ENCODE measurements around the gene THAP3.
A peak's percentile ranks its signal among the peaks of the same experiment; 100 is the strongest.

Gene THAP3, protein sequence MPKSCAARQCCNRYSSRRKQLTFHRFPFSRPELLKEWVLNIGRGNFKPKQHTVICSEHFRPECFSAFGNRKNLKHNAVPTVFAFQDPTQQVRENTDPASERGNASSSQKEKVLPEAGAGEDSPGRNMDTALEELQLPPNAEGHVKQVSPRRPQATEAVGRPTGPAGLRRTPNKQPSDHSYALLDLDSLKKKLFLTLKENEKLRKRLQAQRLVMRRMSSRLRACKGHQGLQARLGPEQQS

DNA sequence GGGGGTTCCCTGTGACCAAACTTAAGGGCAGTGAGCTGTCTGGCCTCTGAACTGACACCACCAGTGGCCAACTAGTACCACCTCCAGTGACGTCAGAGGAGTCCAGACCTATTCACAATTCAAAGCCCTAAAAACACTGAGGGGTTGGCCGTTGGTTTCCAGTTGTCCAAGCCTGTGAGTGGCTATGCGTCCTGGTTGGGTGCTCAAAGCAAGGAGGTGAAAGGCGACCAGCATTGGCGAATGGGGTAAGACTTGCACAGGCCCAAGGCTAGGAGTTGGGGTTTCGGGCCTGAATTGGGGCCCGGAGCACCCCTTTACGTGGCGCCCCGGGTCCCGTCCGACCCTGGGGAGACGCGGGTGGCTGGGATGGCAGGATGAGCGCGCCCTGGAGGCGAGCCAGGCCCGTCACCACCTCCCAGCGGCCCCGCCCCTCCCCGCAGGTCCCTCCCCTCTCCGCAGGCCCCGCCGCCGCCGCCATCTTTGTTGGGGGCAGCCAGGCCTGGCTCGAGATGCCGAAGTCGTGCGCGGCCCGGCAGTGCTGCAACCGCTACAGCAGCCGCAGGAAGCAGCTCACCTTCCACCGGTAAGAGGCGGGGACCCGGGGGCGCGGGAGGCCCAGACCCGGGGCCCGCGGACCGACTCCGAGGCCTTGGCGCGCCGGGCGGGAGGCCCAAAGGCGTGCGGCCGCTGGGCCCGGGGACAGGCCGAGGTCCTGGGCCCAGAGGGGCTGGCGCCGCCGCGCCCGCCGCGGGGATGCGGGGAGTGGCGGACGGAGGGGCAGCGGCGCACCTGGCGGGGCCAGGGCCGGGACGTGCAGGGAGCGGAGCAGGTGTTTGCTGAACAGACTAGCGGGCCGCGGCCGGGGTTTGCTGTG is at the start of gene THAP3:
Gene THAP3 (plus strand): TSS at position 159 of the 874 bp plus-strand sequence. CDS start 351 bp downstream, at position 510.
- FAIRE-seq: peak; percentile 96

DNA sequence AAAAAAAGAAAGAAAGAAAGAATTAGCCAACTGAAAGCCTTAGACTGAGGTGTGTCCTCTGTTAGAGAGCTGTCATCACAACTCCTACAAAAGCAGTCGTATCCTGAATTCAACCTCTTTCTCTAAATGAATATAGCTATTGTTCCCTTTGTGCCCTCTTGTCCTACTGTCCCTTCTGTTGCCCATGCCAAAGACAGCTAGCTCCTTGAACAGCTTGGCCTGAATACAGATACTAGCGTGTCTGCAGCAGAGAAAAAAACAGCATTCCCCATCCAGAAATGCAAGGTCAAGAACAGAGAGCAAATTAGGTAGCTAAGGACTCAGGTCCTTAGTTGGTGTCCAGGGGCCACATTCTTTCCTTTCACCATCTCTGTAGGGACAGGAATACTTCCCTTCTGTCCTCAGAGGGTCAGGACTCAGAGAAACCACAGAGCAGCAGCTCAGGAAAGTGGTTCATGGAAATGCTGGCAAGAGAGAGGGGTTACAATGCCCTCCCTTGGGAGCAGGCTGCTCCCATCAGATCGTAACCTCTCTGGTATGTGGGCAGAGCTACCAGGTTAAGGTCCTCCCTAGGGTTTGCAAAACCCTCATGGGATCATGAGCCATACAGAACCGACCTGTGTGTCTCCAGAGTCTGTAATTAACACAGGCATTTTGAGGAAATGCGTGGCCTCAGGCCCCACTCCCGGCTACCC is 46.7 kb upstream of the THAP3 start:
- no peak for FAIRE-seq

DNA sequence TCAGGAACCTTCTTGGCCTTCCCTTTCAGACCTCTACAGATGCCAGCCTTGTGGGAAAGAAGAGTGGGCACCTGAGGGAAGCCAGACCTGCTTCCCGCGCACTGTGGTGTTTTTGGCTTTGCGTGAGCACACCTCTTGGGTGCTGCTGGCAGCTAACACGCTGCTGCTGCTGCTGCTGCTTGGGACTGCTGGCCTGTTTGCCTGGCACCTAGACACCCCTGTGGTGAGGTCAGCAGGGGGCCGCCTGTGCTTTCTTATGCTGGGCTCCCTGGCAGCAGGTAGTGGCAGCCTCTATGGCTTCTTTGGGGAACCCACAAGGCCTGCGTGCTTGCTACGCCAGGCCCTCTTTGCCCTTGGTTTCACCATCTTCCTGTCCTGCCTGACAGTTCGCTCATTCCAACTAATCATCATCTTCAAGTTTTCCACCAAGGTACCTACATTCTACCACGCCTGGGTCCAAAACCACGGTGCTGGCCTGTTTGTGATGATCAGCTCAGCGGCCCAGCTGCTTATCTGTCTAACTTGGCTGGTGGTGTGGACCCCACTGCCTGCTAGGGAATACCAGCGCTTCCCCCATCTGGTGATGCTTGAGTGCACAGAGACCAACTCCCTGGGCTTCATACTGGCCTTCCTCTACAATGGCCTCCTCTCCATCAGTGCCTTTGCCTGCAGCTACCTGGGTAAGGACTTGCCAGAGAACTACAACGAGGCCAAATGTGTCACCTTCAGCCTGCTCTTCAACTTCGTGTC is 45.9 kb upstream of the THAP3 start:
- no peak for FAIRE-seq

DNA sequence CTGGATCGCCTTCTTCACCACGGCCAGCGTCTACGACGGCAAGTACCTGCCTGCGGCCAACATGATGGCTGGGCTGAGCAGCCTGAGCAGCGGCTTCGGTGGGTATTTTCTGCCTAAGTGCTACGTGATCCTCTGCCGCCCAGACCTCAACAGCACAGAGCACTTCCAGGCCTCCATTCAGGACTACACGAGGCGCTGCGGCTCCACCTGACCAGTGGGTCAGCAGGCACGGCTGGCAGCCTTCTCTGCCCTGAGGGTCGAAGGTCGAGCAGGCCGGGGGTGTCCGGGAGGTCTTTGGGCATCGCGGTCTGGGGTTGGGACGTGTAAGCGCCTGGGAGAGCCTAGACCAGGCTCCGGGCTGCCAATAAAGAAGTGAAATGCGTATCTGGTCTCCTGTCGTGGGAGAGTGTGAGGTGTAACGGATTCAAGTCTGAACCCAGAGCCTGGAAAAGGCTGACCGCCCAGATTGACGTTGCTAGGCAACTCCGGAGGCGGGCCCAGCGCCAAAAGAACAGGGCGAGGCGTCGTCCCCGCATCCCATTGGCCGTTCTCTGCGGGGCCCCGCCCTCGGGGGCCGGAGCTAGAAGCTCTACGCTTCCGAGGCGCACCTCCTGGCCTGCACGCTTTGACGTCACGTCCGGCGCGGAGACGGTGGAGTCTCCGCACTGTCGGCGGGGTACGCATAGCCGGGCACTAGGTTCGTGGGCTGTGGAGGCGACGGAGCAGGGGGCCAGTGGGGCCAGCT is 45.1 kb upstream of the THAP3 start, which contains the start of gene ZBTB48:
Gene ZBTB48 (plus strand): TSS at position 621 of the 745 bp plus-strand sequence. CDS start 616 bp downstream, outside the sequence.
- FAIRE-seq: peak; percentile 98

DNA sequence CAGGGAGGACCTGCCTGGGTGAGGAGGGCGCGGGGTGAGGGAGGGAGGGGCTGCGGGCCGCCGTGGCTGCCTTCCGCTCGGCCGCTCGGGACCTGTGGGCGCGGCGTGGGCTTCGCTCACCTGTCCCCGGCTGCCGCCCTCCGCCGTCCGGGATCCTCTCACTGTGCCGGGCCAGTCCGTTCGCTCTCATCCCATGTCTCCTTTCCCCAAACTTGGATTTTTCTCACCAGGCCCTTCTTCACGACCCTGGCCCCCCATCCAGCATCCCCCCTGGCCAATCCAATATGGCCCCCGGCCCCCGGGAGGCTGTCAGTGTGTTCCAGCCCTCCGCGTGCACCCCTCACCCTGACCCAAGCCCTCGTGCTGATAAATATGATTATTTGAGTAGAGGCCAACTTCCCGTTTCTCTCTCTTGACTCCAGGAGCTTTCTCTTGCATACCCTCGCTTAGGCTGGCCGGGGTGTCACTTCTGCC is 44.5 kb upstream of the THAP3 start:
- FAIRE-seq: no peak

DNA sequence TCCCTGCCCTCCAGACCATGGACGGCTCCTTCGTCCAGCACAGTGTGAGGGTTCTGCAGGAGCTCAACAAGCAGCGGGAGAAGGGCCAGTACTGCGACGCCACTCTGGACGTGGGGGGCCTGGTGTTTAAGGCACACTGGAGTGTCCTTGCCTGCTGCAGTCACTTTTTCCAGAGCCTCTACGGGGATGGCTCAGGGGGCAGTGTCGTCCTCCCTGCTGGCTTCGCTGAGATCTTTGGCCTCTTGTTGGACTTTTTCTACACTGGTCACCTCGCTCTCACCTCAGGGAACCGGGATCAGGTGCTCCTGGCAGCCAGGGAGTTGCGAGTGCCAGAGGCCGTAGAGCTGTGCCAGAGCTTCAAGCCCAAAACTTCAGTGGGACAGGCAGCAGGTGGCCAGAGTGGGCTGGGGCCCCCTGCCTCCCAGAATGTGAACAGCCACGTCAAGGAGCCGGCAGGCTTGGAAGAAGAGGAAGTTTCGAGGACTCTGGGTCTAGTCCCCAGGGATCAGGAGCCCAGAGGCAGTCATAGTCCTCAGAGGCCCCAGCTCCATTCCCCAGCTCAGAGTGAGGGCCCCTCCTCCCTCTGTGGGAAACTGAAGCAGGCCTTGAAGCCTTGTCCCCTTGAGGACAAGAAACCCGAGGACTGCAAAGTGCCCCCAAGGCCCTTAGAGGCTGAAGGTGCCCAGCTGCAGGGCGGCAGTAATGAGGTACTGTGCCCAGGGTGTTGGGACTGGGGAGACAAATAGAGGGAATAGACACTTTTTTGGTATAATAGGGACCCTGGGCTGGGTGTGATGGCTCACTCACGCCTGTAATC is 43.9 kb upstream of the THAP3 start:
- no peak for FAIRE-seq

DNA sequence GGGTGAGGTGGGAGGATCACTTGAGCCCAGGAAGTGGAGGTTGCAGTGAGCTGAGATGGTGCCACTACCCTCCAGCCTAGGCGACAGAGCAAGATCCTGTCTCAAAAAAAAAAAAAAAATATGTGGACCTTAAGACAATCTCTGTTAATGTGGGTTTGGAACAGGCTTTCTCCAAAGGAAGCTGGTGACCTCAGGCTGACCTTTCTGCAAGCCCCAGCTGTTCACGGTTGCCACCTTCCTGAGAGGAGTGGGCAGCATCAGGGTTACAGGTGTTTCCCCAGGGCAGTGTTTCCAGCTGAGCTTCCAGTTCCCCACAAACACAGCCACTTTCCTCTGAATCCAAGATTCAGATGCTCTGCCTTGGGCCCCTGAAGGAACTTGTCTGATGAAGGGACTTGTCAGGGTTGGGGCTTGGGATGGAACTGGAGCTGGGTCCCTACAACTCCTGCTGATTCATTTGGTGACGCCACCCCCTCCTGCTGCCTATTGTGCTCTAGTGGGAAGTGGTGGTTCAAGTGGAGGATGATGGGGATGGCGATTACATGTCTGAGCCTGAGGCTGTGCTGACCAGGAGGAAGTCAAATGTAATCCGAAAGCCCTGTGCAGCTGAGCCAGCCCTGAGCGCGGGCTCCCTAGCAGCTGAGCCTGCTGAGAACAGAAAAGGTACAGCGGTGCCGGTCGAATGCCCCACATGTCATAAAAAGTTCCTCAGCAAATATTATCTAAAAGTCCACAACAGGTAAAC is 42.9 kb upstream of the THAP3 start:
- no peak for FAIRE-seq

DNA sequence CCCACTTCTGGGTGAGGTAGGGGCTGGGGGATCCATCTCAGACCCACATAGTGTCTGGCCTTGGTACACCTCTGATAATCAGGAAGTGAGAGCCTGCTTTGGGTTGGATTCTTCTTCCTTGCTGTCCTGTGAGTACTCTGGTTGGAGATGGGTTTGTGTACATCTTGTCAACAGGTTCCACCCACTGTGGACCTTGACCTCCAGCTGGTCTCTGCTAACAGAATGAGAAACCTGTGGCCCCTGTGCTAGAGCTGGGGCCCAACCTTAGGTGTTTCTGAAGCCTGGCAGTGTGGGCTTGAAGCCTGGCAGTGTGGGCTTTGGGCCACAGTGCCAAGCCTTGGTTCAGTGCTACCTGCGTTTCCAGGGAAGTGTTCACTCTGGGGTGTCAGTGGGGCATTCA is 42.3 kb upstream of the THAP3 start:
- no peak for FAIRE-seq

DNA sequence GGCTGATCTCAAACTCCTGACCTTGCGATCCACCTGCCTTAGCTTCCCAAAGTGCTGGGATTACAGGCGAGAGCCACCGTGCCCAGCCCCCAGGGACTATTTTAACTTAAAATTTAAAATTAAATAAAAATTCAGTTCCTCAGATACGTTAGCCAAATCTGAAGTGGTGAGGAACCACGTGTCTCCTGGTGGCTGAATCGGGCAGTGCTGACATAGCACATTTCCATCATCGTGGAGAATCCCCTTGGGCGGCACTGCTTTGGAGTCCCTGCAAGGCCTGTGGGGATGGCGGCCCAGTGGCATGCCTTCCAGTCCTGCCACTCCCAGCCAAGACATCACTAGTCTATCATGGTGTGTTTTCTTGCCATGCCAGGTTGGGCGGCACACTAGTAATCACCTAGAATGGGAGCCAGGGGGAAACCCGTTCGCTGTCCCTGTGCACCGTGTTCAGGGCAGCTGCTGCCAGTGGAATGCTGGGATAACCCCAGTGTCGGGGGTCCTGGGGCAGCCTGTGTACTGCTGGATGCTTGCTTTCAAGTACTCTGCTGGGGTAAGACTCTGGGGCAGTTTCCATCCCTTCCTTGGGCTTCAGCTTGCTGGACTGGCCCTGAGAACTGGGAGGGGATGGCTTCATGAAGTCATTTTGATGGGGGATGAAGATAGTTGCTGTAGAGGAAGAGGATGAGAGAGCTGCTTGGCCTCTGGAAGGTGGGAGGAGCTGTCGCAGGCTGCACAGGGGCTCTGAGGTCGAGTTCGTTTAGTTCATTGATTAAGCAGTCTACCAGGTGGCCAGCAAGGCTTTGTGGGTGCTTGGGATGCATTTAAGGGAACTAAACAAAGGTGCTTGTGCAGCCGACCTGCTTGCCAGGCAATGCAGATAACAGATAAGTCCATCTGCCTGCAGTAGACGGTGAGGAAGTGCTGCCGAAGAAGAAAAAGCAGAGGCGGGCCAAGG is 40.3 kb upstream of the THAP3 start:
- FAIRE-seq: no peak

DNA sequence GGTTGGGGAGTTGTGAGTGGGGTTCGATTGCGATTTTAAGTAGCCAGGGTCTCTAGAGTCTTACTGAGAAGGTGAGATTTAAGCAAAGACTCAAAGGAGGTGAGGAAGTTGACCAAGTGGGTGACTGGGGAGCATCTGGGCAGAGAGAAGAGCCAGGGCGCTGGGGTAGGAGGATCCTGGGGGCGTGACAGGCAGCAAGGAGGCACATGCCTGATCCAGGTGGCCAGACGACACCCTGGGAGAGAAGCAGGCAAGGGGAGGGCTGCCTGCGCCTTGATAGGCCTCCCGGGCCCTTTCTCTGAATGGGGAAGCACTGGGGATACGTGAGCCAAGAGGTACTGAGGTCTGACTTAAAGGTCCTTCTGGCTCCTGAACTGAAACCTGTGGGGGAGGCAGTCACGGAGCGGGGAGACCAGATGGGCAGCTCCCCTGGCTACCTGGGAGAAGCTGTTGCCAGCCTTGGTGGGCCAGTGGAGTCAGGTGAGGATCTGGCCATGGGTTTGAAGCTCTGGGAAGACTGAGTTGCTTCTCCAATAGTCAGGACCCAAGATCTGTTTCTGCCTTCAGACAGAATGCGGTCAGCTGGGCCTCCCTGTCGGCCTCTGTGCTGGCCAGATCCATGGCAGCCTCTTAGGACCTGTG is 39.5 kb upstream of the THAP3 start:
- FAIRE-seq: no peak

DNA sequence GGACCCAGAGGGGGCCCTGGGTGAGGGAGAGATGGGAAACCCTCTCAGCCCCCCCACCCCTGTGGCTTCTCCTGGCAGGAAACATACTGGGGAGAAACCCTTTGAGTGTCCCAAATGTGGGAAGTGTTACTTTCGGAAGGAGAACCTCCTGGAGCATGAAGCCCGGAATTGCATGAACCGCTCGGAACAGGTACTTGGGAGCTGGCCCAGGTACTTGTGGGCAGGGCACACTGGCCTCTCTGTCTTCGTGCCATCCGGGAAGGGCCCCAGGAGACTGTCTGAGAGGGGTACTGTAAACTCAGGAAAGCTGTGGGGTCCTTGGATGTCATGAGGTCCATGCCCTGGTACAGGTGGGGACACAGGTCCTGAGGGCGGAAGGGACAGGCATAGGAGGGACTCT is 38.8 kb upstream of the THAP3 start:
- FAIRE-seq: no peak

DNA sequence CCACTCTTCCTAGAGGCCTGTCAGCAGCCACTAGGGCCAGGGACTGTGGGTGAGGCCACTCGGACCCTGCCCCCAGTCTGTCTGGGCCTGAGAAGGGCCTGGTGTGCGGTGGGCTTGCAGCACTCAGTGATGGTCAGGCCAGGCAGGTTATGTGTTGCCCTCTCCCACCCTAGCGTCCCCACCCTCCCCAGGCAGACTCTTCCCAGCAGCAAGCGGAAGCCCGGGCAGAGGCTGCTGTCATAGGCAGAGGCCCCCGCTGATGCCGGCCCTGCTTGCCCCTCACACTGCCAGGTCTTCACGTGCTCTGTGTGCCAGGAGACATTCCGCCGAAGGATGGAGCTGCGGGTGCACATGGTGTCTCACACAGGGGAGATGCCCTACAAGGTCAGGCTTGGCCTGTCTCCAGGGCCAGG is 38.3 kb upstream of the THAP3 start:
- no peak for FAIRE-seq

DNA sequence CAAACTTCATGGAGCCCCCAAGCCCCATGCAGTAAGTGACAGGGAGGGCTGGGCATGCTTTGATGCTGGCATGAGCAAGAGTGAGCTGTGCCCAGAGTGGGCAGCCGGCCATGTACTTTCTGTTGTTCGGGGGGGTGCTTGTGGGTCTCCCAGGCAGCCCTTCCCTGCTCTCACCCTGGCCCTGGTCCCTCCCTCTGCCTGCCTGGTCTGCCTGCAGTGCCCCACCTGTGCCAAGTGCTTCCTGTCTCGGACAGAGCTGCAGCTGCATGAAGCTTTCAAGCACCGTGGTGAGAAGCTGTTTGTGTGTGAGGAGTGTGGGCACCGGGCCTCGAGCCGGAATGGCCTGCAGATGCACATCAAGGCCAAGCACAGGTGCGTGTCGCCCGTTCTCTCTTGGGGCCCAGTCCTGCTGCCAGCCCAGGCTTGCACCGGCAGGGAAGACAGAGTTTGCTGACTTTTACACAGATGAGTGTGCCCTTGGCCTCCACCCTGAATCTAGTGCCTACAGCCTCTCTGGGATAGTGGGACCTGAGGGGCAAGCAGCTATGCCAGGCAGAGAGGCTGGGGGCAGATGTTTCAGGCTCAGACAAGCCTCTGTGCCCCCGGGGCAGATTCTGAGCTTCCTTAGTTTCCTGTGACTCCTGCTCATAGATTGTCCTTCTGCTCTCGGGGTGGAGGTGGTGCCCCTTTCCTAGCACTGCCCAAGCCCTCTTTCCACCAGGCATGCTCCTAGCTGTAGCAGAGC is 37.2 kb upstream of the THAP3 start:
- FAIRE-seq: no peak

DNA sequence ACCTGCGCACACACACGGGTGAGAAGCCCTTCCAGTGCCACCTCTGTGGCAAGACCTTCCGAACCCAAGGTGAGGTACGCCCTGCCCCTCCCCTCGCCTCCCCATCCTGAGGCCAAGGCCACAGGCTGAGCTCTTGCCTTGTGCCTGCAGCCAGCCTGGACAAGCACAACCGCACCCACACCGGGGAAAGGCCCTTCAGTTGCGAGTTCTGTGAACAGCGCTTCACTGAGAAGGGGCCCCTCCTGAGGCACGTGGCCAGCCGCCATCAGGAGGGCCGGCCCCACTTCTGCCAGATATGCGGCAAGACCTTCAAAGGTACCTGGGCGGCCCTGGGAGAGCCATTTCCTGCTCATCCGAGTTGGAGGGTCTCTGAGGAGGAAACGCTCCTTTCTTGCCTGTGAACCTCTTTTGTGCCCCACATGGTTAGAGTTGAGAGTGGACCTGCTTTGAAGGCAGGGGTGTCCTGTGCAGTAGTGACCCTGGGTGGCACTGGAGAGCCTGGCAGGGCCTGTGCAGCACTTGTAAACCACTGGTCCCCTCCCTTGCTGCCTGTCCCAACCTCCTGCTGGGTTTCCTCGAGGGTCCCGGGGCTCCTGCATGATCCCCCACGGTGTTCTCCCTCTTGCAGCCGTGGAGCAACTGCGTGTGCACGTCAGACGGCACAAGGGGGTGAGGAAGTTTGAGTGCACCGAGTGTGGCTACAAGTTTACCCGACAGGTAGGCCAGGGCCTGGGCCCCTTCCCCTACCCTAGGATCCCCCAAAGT is 36.4 kb upstream of the THAP3 start:
- FAIRE-seq: no peak

DNA sequence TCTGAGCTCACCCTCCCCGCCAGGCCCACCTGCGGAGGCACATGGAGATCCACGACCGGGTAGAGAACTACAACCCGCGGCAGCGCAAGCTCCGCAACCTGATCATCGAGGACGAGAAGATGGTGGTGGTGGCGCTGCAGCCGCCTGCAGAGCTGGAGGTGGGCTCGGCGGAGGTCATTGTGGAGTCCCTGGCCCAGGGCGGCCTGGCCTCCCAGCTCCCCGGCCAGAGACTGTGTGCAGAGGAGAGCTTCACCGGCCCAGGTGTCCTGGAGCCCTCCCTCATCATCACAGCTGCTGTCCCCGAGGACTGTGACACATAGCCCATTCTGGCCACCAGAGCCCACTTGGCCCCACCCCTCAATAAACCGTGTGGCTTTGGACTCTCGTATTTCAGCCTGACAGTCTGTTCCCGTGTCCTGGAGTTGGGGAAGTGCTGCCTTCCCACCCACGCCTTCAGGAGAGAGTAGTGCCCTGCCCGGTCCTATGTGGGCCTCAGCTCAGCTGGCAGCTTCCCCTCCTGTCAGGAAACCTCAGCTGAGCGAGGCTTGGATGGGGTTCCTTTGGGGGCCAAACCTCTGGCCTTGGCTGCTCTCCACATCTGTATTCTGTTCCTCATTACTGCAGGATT is 35.7 kb upstream of the THAP3 start:
- no peak for FAIRE-seq

DNA sequence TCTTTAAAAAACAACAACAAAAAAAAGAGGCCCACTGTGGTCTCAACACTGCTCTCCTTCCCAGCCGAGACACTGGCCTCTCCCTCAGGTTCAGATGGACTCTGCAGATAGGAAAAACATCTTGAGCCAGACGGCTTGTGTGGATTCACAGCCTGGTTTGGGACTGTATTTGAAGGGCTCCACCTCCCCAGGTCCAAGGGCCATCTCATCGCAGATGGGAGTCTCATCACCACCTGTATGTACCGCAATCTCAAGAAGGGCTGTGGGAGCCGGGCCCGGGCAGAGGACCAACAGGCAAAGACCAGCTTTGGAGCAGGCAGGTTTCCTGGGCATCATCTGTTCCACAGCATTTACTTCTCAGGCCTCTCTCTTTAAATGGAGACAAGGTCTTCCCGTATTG is 34.6 kb upstream of the THAP3 start:
- no peak for FAIRE-seq
